ENCODE measurements around the gene PLA2R1. TPM values are rescaled to one million over a fixed set of nuclear protein-coding genes. Genes with fewer than 3 reads are reported as not detected.
A peak's percentile ranks its signal among the peaks of the same experiment; 100 is the strongest.

Gene PLA2R1
- total RNA-seq, 1 experiment from 2014 or later: 8.4 TPM

DNA sequence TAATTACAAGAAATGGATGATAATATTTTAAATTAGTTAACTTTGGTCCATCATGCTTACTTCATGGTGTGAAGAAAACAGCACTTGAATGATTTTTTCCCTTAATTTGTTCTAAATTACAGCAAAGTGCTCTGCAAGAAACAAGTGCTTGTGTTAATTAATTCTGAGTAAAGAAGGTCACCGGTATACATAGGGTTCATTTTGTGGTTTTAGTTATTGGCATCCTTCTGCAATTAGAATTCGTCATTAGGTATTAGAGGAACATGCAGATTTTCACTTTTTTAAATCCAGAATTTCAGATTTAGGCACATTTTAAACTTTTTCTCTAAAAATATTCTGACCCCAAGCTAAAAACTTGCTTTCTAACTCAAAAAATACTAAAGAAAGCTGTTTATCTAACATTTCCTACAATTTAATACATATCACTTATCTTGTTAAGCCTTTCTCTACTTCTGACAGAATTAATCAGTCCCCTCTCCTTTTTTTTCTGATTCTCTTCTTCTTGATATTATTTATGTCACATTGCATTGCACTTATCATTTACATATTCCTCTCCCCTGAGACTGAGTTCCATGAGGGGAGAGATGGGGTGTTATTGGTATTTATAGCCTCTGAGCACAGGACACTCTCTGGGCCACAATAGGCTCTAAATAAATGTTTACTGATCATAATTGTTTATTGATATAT lies 129.2 kb downstream of the PLA2R1 start:
- Mint-ChIP-seq H3K36me3 (ENCODE audit: insufficient read depth, unreplicated experiment) (no peaks in the 10 kb centered on the region), H3K4me3 (ENCODE audit: unreplicated experiment) (no peak overlapping the region), H3K27me3 (ENCODE audit: insufficient read depth, unreplicated experiment) (no peaks in the 10 kb centered on the region), H3K9me3 (ENCODE audit: unreplicated experiment) (peaks cover 10% of the 10 kb centered on the region), H3K4me1 (ENCODE audit: insufficient read depth, unreplicated experiment) (no peaks in the 10 kb centered on the region), H3K27ac (ENCODE audit: low read depth, unreplicated experiment) (no peak overlapping the region)
- no TSS peak for BruUV-seq (replicated peaks)
- CTCF ChIA-PET: no interaction called here
- intact Hi-C loops (cut with micrococcal nuclease): no loop called here
- POLR2A ChIA-PET: interaction anchor here (1.0 kb wide), 1 partner anchor 14 kb away, joined by 3 read pairs; no protein-coding TSS in a partner anchor
- TF ChIP-seq, protein P1, sequence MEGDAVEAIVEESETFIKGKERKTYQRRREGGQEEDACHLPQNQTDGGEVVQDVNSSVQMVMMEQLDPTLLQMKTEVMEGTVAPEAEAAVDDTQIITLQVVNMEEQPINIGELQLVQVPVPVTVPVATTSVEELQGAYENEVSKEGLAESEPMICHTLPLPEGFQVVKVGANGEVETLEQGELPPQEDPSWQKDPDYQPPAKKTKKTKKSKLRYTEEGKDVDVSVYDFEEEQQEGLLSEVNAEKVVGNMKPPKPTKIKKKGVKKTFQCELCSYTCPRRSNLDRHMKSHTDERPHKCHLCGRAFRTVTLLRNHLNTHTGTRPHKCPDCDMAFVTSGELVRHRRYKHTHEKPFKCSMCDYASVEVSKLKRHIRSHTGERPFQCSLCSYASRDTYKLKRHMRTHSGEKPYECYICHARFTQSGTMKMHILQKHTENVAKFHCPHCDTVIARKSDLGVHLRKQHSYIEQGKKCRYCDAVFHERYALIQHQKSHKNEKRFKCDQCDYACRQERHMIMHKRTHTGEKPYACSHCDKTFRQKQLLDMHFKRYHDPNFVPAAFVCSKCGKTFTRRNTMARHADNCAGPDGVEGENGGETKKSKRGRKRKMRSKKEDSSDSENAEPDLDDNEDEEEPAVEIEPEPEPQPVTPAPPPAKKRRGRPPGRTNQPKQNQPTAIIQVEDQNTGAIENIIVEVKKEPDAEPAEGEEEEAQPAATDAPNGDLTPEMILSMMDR (IDR thresholded peaks at IDR 0.05; ENCODE audit: unreplicated experiment): no peak
- no peak for DNase-seq (ENCODE audit: unreplicated experiment)

DNA sequence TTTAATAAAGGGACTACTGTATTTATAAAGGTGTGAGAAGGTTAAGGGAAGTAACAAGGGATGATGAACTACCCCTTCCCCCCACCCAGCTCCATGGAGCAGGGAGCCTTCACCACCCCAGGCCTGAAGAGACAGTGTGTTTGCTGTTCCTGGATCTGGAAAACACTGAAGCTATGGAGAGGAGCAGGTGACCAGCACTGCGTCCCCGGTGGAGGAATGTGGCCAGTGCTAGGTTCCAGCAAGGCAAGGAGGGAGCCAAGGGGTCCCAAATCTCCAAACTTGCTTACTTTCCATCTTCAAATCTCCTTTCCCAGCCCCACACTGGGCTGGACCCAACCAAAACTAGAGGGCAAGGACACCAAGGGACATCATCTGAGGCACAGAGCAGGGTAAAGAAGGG lies 135.7 kb downstream of the PLA2R1 start:
- H3K9me3 Mint-ChIP-seq (ENCODE audit: unreplicated experiment): peaks cover 17% of the 10 kb centered on the region
- H3K4me1 Mint-ChIP-seq (ENCODE audit: insufficient read depth, unreplicated experiment): peaks cover 11% of the 10 kb centered on the region
- ChIA-PET POLR2A (no interaction called here), CTCF (no interaction called here)
- no peaks in the 10 kb centered on the region for H3K36me3 Mint-ChIP-seq (ENCODE audit: insufficient read depth, unreplicated experiment)
- TF ChIP-seq, protein P1 (IDR thresholded peaks at IDR 0.05; ENCODE audit: unreplicated experiment): no peak
- no TSS peak for BruUV-seq (replicated peaks)
- H3K27ac Mint-ChIP-seq (ENCODE audit: low read depth, unreplicated experiment): no peak overlapping the region
- DNase-seq (ENCODE audit: unreplicated experiment): no peak
- no peak overlapping the region for H3K4me3 Mint-ChIP-seq (ENCODE audit: unreplicated experiment)
- intact Hi-C loops (cut with micrococcal nuclease): no loop called here
- H3K27me3 Mint-ChIP-seq (ENCODE audit: insufficient read depth, unreplicated experiment): no peaks in the 10 kb centered on the region

DNA sequence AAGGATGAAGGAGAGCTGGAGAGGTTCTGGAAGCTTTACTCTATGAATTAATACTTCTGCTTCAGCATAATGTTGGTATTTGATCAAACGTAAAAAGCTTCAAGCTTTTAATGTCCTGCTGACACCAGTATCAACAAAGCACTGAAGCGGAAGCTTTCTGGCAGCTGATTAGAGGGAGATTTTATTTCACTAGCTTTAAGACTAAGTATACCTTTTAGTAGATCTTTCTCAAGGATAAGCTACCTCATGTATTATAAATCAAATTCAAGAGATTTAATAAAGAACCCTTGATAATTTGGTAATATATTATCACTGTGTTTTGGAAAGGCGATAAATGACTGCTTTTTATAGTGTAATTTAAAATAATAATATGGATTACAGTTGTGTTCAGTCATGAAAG lies 136.4 kb downstream of the PLA2R1 start:
- CTCF ChIA-PET: no interaction called here
- Mint-ChIP-seq H3K9me3 (ENCODE audit: unreplicated experiment) (peaks cover 17% of the 10 kb centered on the region), H3K27me3 (ENCODE audit: insufficient read depth, unreplicated experiment) (no peaks in the 10 kb centered on the region), H3K4me1 (ENCODE audit: insufficient read depth, unreplicated experiment) (peaks cover 12% of the 10 kb centered on the region), H3K36me3 (ENCODE audit: insufficient read depth, unreplicated experiment) (no peaks in the 10 kb centered on the region), H3K27ac (ENCODE audit: low read depth, unreplicated experiment) (no peak overlapping the region), H3K4me3 (ENCODE audit: unreplicated experiment) (no peak overlapping the region)
- intact Hi-C loops (cut with micrococcal nuclease): no loop called here
- no peak for DNase-seq (ENCODE audit: unreplicated experiment)
- TF ChIP-seq, protein P1 (IDR thresholded peaks at IDR 0.05; ENCODE audit: unreplicated experiment): no peak
- POLR2A ChIA-PET: no interaction called here
- no TSS peak for BruUV-seq (replicated peaks)

DNA sequence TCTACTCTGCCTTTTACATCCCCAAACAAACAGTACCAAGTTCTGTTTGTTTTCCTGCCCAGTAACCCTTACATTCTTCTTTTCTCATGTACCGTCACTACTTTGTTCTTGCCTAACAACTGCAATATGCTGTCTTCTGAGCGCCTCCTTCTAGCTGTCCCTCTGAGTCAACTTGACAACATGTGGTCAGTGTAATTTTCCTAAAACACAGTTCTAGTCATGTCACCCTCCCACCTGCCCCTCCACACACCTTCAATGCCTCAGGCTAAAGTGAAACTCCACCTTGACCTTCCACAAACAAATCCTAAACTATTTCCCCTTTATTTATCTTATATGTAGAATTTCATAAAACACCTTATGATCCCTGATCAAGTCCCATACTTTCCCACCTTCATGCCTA lies 139.9 kb downstream of the PLA2R1 start:
- intact Hi-C loops (cut with micrococcal nuclease): no loop called here
- no peak overlapping the region for H3K4me3 Mint-ChIP-seq (ENCODE audit: unreplicated experiment)
- TF ChIP-seq, protein P1 (IDR thresholded peaks at IDR 0.05; ENCODE audit: unreplicated experiment): no peak
- ChIA-PET CTCF (interaction anchor here (0.6 kb wide), 1 partner anchor 36 kb away, joined by 3 read pairs; no protein-coding TSS in a partner anchor), POLR2A (interaction anchor here (0.7 kb wide), 1 partner anchor 1196 kb away, joined by 4 read pairs; no protein-coding TSS in a partner anchor)
- no peak overlapping the region for H3K27ac Mint-ChIP-seq (ENCODE audit: low read depth, unreplicated experiment)
- peaks cover under 1% of the 10 kb centered on the region for H3K9me3 Mint-ChIP-seq (ENCODE audit: unreplicated experiment)
- H3K27me3 Mint-ChIP-seq (ENCODE audit: insufficient read depth, unreplicated experiment): no peaks in the 10 kb centered on the region
- BruUV-seq (replicated peaks): no TSS peak
- no peaks in the 10 kb centered on the region for H3K36me3 Mint-ChIP-seq (ENCODE audit: insufficient read depth, unreplicated experiment)
- peaks cover 17% of the 10 kb centered on the region for H3K4me1 Mint-ChIP-seq (ENCODE audit: insufficient read depth, unreplicated experiment)
- peak; percentile 13 for DNase-seq (ENCODE audit: unreplicated experiment)

Data from MCF 10A (cell line).